Stimulated activated CD4-positive, alpha-beta T cell treated with anti-CD3 and anti-CD28 coated beads, Interleukin-1b, Interleukin-23, amount 100 ng/mL, for 48 hours (primary cell): ENCODE results near the gene PLA2G1B.
"Not testable (repeated sequence)": the region's sequence is repeated elsewhere in the genome, so short reads cannot be mapped to it uniquely, and the experiment has no call there.

Experiments
- DNase-seq: peaks from one replicate; pipeline ENCODE4 v3.0.0-alpha.2; 2020

The PLA2G1B gene

DNA sequence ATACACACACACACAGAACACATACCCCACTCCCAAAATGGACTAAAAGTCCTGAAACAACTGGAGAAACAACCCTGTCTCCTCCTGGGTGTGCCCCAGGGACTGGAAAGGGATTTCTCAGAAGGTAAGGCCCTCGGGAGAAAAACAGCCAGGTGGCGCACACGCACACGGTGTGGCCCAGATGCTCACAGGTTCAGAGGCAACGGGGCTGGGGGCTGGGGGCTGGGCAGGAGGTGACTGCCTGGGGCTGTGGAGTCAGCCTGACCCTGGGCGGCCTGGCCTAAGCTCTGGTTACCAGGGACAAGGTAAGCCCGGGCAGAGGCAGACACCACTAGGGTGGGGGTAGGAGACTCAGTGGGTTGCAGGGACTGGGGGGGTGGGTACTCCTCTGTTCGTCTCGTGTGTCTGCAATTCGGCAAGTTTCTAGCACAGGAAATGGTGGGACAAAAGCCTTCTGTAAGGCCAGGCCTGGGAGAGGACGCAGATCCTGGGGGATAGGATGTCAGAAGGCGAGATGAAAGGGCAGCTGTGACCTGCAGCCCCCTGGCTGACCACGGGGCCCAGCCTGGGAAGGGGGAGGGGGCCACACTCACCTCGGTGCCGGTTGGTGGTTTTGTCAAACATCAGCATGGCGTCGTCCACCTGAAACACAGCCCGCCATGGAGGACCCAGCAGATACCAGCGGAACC, 31.0 kb upstream of the PLA2G1B start:
- DNase-seq, result no peak

DNA sequence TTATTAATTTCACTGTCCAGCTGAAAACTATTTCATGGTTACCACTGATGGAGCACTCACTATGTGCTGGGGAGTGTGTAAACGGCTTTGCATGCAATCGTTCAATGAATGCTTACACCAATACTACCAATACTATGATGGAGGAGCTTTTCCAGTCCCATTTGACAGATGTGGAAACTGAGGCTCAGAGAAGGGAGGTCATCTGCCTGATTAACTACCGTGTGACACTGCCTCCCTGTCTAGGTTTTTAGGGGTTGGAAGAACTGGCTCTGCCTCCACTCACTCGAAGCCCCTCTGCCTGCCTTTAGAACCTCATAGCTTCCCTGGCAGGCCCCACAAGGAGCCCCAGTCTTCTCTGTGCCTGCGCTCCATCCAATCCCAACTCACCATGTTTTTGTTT, 29.5 kb upstream of the PLA2G1B start:
- no peak for DNase-seq

DNA sequence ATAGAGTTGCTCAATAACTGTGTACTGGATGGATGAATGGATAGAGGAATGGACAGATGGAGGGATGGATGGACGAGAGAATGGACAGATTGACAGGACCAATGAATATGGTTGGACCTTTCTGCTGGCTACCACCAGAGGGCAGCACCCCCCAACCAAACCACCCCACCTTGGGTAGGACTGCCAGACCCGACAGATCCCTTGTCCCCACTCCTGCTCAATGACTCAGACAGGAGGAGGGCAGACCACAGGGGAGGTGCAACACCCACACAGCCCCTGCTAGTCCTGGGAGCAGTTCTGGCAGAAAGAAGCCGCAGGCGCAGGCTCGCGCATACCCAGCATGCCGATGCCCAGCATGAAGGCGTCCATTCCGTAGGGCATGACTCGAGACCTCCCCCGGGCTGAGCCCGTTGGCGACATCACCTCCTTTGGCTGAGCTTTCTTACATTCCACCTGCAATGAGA, 29.0 kb upstream of the PLA2G1B start:
- DNase-seq, result peak; percentile 73

DNA sequence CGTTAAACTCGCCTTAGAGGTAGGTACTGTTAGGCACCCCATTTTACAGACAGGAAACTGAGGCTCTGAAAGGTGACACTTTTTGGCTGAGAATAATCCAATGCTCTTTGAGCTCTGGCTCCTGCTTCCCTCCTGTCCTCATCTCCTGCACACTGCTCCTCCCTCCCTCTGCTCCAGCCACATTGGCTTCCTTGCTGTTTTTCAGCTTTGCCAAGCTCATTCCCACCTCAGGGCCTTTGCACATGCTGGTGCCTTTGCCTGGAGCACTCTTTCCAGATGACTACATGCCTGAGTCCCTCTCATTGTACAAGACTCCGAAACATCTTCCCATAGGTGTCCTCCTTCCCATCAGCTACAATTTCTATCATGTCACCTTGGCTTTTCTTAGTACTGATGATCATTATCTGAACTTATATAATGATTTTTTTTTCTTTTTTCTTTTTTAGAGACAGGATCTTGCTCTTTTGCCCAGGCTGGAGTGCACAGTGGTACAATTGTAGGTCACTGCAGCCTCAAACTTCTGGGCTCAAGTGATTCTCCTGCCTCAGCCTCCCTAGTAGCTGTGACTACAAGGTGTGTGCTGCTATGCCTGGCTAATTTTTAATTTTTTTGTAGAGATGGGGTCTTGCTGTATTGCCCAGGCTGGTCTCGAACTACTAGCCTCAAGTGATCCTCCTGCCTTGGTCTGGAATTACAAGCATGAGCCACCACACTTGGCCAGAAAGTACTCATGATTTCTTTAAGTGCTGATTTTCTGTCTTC, 26.2 kb upstream of the PLA2G1B start:
- no peak for DNase-seq

DNA sequence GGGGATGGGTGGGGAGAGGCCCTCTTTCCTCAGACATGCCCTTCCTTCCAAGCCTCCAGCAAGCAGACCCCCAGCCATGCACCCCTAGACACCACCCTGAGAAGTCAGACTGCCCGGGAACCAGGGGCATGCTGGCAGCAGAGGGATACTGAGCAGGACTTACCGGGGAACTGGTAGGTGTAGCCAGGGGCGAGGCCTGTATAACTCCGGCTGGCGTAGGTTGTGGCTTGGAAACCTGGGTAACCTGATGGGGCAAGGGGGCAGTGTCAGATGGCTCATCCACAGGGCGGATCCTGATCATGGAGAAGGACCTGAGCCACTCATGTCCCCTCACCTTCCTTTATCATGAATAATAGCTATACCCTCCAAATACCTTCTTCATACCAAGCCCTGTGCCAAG, 25.6 kb upstream of the PLA2G1B start:
- DNase-seq, result no peak

DNA sequence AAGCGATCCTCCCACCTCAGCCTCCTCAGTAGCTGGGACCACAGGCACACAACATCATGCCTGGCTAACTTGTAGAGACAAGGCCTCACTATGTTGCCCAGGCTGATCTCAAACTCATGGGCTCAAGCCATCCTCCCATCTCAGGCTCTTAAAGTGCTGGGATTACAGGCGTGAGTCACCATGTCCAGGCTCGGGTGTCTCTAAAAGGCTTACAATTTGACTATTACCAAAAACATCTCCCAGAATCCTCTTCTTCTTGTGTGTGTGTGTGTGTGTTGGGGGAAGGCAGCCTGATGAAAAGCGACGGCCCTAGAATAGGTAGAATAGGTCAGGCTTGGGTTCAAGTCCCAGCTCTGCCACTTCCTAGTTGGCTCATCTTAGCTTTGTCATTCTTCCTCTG, 24.5 kb upstream of the PLA2G1B start:
- DNase-seq, result no peak

DNA sequence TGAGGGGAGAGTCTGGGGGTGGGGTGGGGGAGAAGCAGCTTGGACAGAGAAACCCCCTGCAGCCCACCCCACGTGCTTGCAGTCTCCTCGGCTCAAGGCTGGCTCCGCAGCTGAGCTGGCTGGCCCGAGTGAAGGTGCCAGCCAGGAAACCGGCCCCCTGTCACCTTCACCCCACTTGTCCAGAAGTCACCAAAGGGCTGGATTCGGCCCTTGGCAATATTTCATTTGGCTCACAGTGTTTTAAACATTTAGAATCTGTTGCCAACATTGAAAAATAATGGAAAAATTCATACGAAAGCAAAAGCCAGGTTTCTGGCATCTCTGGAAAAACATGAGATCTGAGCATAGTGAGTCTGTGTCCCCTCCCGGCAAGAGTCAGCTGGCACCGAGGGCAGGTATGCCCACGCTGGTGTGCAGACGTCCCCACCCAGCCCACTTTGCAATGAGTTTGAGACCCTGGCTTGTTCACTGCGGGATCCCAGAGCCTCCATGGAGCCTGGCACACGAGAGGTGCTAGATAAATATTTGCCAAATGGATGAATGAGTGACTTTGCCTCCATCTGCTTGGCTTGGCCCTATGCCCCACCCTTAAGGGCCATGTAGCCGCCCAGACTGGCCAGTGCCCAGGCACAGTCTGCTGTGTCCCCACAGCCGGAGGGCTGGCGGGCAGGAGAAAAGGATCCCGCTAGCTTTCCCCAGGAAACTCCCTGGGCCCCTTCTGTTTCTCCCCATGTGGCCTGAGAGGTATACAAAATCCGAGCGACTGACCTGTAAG, 23.2 kb upstream of the PLA2G1B start:
- DNase-seq, result no peak

DNA sequence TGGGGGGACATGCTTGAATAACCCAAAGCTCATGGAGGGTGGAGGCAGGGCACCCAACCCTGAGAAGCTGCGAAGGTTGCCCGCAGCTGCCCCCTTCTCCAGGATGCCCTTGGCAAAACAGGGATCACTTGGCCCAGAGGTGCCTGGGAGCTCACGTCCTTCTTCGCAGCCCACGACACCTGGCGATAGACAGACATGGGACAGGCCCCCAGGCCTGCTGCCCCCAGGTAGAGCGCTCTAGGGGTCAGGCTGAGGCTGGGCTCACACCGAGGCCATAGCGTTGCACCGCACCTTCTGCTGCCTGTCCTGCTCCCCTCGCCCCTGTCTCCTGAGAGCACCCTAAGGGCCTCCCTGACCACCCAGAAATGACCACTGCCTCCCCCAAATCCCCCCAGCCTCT, 20.2 kb upstream of the PLA2G1B start:
- DNase-seq, result no peak

DNA sequence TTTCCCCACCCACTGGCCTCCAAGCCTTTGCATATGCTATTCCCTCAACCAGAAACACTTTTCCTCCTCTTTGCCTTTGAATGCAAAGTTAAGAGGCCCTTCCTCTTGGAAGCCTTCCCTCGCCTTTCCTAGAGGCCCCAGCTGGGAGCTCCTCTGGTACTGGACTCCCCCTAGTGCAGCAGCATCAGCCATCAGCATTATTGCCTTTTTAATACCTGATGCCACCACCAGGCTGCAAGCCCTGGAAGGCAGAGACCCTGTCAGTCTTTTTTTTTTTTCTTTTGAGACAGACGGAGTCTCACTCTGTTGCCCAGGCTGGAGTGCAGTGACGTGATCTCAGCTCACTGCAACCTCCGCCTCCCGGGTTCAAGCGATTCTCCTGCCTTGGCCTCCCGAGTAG, 19.1 kb upstream of the PLA2G1B start:
- DNase-seq, result no peak

DNA sequence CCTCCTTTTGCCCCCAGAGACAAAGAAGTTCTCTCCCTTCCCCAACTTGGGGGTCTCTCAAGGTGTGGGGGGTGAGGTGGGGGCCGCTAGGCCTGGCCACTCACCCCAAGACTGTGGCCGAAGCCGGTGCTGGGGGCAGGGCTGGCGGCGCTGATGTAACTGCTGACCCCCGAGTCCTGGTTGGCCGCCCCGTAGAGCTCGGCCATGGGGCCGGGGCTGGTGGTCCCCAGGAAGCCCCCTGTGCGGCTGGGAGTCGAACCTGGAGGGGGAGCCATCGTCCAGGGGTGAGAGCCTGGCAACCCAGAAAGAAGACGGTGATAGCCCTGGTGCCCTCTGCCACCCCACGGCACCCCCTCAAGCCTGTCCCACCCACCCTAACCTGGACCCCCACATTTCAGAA, 18.5 kb upstream of the PLA2G1B start:
- no peak for DNase-seq

DNA sequence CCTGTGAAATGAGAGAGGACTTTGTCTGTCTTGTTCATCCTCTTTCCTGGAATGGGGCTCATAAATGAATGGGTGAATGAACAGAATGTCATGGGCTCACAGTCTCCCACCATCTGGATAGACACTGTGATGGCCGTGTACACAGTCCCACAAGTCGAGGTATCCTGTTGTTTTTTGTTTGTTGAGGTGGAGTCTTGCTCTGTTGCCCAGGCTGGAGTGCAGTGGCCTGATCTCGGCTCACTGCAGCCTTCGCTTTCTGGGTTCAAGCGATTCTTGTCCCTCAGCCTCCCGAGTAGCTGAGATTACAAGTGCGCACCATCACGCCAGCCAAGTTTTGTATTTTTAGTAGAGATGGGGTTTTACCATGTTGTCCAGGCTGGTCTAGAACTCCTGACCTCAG, 16.1 kb upstream of the PLA2G1B start:
- no peak for DNase-seq

DNA sequence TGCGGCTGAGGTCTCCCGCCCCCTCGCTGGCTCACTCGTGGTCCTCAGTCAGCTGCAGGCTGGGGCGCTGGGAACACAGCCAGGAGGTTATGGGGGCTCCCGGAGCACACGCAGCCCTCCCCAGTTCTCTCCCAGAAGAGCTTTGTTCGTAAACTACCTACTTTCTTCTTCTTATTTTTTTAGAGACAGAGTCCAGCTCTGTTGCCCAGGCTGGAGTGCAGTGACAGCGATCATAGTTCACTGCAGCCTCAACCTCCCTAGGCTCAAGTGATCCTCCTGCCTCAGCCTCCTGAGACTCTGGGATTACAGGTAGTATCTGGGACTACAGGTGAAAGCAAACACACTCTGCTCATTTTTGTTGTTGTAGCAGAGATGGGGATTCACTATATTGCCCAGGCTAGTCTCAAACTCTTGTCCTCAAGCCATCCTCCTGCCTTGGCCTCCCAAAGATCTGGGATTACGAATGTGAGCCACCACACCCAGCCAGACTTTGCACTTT, 15.5 kb upstream of the PLA2G1B start:
- DNase-seq, result no peak

DNA sequence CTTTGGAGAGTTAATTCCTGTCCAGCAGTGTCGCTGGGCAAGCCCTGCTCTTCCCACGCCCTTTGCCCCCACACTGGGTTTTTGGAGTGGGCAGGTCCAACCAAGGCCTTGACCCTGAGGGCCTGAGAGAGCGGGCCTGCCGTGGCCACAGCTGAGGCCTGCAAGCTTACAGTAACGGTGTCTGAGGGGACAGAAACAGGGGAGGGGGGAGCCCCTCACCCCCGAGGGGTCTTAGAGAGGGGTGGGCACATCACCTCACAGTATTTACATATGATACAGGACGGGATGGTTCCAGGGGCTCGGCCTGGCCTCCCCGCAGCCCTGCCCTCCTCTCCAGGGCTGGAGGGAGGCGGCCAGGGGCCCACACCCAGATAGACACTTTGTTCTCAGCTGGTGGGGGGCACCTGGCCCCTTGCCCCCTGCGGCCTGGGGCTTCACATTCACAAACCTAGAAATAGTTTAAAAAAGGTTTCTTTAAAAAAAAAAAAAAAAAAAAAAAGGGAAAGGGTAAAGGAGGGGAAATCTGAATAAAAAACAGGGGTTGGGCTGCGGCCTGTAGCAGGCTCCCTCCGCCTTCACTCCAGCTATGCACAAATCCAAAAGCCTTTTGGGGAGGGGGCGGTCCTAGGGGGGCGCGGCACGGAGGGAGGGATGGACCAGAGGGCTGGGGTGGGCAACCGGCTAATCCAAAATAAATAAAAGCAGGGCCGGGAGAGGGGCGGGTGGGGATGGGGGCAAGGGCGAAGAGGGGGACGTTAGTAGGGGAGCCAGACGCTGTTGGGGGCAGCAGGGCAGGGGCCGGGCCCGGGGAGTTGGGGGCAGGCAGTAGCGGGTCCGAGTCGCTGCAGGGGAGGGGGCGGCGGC, 14.8 kb upstream of the PLA2G1B start:
- DNase-seq, result no peak

DNA sequence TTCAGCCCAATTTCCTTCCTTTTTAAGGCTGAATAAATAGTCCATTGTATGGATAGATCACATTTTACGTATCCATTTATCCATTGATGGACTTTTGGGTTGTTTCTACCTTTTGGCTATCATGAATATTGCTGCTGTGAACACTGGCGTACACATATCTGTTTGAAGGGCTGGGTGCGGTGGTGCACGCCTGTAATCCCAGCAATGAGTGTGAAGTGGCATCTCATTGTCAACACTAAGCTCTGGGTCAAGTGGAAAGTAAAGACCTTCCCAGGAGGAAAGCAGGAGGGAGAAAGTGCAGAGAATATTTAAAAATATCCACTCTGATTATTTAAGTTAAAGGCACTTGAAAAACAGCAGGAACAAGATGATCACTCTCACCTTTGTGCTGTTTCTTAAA, 11.7 kb upstream of the PLA2G1B start:
- no peak for DNase-seq

DNA sequence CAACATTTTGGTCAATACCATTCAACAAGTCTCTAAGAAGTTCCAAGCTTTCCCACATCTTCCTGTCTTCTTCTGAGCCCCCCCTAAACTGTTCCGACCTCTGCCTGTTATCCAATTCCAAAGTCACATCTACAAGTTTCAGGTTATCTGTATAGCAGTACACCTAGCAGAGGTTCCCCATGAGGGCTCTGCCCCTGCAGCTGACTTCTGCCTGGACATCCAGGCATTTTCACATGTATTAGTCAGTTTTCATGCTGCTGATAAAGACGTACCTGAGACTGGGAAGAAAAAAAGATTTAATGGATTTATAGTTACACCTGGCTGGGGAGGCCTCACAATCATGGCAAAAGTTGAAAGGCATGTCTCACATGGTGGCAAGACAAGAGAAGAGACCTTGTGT, 10.2 kb upstream of the PLA2G1B start:
- no peak for DNase-seq

DNA sequence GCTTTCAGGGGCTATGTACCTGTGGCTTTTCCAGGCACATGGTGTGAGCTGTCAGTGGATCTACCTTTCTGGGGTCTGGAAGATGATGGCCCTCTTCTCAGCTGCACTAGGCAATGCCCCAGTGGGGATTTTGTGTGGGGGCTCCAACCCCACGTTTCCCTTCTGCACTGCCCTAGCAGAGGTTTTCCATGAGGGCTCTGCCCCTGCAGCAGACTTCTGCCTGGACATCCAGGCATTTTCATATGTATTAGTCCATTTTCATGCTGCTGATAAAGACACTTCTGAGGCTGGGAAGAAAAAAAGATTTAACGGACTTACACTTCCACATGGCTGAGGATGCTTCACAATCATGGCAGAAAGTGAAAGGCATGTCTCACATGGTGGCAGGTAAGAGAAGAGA, 8.8 kb upstream of the PLA2G1B start:
- DNase-seq, result not testable (repeated sequence)

DNA sequence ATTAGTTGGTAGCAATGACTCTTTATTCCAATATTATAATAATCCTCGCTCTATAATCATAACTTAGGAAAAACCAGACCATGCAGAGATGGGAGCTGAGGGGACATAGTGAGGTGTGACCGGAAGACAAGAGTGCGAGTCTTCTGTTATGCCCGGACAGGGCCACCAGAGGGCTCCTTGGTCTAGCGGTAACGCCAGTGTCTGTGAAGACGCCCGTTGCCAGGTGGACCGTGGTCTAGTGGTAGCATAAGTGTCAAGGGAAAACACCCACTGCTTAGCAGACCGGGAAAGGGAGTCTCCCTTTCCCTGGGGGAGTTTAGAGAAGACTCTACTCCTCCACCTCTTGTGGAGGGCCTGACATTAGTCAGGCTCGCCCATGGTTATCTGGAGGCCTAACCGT, 7.9 kb upstream of the PLA2G1B start:
- peak; percentile 43 for DNase-seq

DNA sequence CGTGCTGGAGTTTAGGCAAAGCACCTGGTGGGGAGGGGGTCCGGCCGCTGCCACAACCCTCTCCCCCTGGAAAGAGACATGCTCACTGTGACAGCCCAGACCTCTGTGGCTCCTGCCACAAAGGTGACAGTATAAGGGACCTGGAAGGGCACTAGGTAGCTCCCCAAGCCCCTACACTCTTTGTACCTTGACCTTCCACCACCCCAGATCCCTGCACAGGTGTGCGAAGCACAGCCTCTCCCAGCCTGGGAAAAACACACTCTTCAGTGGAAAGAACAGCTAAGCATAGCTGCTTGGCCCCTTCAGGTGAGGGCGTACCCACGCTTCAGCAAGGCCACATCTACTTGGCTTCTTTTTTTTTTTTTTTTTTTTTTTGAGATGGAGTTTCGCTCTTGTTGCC, 4.9 kb upstream of the PLA2G1B start:
- DNase-seq, result no peak

DNA sequence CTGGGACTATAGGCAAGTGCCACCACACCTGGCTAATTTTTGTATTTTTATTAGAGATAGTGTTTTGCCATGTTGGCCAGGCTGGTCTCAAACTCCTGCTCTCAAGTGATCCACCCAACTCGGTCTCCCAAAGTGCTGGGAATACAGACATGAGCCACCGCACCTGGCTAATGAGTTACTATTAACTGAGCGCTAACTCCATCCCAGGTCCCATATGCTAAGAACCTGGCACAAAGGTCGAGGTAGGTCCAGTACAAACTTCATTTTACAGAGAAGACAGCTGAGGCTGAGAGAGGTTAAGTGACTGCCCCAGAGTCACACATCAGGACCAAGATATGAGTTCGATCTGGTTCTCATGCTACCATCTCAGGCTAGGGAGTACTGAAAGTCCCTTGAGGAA, 4.5 kb upstream of the PLA2G1B start:
- DNase-seq, result no peak

DNA sequence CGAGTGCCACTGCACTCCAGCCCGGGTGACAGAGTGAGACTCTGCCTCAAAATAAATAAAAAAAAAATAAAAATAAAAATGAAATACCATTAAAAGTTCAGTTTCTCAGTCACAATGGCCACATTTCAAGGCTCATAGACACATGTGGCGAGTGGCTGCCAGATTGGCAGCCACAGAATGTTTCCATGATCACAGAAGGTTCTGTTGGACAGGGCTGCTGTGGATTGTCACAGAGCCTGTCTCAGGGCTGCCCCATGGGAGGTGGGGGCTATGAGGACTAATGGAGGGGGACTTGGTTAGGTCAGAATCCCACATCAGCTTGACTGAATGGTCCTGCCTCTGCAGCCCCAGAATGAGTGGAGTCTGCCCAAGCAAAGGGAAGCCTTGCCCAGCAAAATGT, 3.8 kb upstream of the PLA2G1B start:
- DNase-seq, result no peak

DNA sequence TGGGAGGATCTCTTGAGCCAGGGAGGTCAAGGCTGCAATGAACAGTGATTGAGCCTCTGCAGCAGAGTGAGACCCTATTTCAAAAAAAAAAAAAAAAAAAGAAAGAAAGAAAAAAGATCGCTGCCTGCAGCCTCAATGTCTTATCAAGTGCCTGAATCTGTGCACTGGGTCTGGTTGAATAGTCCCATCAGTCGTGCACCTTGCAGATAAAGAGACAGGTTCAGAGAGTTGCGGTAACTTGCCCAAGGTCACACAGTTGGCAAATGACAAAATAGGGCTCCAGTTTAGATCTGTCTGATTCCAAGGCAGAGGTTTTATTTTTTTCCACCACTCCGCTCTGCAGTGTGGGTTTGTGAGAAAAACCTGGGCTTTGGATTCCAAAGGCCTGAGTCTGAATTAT, 649 bp upstream of the PLA2G1B start:
- no peak for DNase-seq

DNA sequence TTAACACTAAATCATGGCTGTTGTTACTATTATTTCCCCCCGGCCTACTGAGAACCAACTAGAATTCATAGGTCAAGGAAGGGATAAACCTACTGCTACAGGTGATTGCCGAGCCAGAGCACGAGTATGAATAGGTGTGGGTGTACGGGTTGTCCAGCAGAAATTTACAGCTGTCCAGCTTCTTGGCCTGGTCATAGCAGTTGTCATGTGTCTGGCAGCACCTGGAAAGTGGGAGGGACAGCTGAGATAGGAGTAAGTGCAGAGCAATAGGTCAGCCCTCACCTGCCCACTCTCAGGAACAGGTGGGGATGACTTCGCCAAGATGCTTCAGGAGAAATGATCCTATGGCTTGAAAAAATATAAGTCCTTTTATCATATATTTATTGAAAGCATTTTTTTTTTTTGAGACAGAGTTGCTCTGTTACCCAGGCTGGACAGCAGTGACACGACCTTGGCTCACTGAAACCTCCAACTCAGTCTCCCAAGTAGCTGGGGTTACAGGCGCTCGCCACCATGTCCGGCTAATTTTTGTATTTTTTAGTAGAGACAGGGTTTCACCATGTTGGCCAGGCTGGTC, 2.6 kb downstream of the PLA2G1B start:
- no peak for DNase-seq
